Brain microvascular endothelial cell (primary cell): ENCODE data around the gene GAB1.

Experiments
- DNase-seq: peaks from one replicate; pipeline ENCODE4 v3.0.0-alpha.2; 2020
- H3K27ac ChIP-seq: fragments of 250-450 bp; sonication (Bioruptor Pico); 2 replicates; pipeline ENCODE4 v1.5.1; 2020; ENCODE audit warnings: mild to moderate bottlenecking, moderate library complexity
- H3K27me3 ChIP-seq: fragments of 250-450 bp; sonication (Bioruptor Pico); replicated peaks from 2 replicates; pipeline ENCODE4 v1.5.1; 2020; ENCODE audit warnings: mild to moderate bottlenecking
- H3K36me3 ChIP-seq: fragments of 250-450 bp; sonication (Bioruptor Pico); replicated peaks from 2 replicates; pipeline ENCODE4 v1.5.1; 2020; ENCODE audit warnings: mild to moderate bottlenecking
- H3K4me3 ChIP-seq: 2 replicates; pipeline ENCODE4 v1.5.1; 2011; ENCODE audit warnings: low read depth, mild to moderate bottlenecking, control low read depth, low read length, moderate library complexity
- CTCF ChIP-seq: IDR thresholded peaks from 2 replicates; pipeline ENCODE4 v1.5.1; 2011; ENCODE audit warnings: low read depth, mild to moderate bottlenecking, moderate library complexity, low read length, control low read depth, inconsistent platforms; ENCODE audit errors: missing control alignments
- in situ Hi-C: cut with HindIII; loops from 2 replicates; pipeline ENCODE4 v1.10.0; 2017; ENCODE audit warnings: low sequenced_read_pairs, low pct_ligation_motif_present

The GAB1 gene

GRCh38 chr4:143339497-143339896 is 2.8 kb downstream of the GAB1 start:
- Histone ChIP-seq H3K36me3 (no peaks in the 10 kb centered on the region), H3K4me3 (no peak overlapping the region), H3K27ac (no peak overlapping the region), H3K27me3 (no peaks in the 10 kb centered on the region)
- in situ Hi-C loops: no loop called here
- no peak for TF ChIP-seq CTCF
- no peak for DNase-seq

GRCh38 chr4:143341186-143341755 is 4.6 kb downstream of the GAB1 start:
- Histone ChIP-seq H3K27me3 (no peaks in the 10 kb centered on the region), H3K27ac (no peak overlapping the region), H3K36me3 (no peaks in the 10 kb centered on the region), H3K4me3 (no peak overlapping the region)
- DNase-seq: no peak
- no peak for TF ChIP-seq CTCF
- in situ Hi-C loops: no loop called here

GRCh38 chr4:143343276-143343831 is 6.7 kb downstream of the GAB1 start:
- Histone ChIP-seq H3K4me3 (no peak overlapping the region), H3K27me3 (no peaks in the 10 kb centered on the region), H3K27ac (no peak overlapping the region), H3K36me3 (no peaks in the 10 kb centered on the region)
- no peak for DNase-seq
- in situ Hi-C loops: no loop called here
- TF ChIP-seq CTCF: no peak

- in situ Hi-C loops: no loop called here
- DNase-seq: no peak
- peak overlapping the region; percentile 31 for H3K4me3 ChIP-seq
These were observed 7.4 kb downstream of the GAB1 start for GRCh38 chr4:143344041-143344440.

GRCh38 chr4:143344774-143345173 is 8.1 kb downstream of the GAB1 start:
- no peak for DNase-seq
- Histone ChIP-seq H3K36me3 (no peaks in the 10 kb centered on the region), H3K27ac (no peak overlapping the region), H3K4me3 (no peak overlapping the region), H3K27me3 (no peaks in the 10 kb centered on the region)
- TF ChIP-seq CTCF: no peak
- in situ Hi-C loops: no loop called here

More at GRCh38 chr4:143344041-143344440, 7.4 kb downstream of the GAB1 start:
- no peak for TF ChIP-seq CTCF
- H3K27ac ChIP-seq: no peak overlapping the region
- no peaks in the 10 kb centered on the region for H3K36me3 ChIP-seq
- H3K27me3 ChIP-seq: no peaks in the 10 kb centered on the region

- DNase-seq: no peak
- Histone ChIP-seq H3K36me3 (no peaks in the 10 kb centered on the region), H3K27ac (no peak overlapping the region), H3K4me3 (no peak overlapping the region), H3K27me3 (no peaks in the 10 kb centered on the region)
- TF ChIP-seq CTCF: no peak
- in situ Hi-C loops: no loop called here
These were observed 8.7 kb downstream of the GAB1 start for GRCh38 chr4:143345356-143345755.
